Stomach (tissue), 9 donors: ENCODE measurements around the gene OSBPL6. TPM values are rescaled to one million over a fixed set of nuclear protein-coding genes. Genes with fewer than 3 reads are reported as not detected.

ENCODE experiments used
- DNase-seq, 2 donors: peaks; one replicate each; pipeline versions ENCODE4 v3.0.0 to v3.0.0-alpha.2; 2013 to 2019
- H3K27ac ChIP-seq, 5 donors: fragments of 200-600 bp in 4 of 5; sonication (generic) in 4 of 5; one replicate each; pipeline ENCODE4 v1.5.1; 2013 to 2019; ENCODE audit warnings: mild to moderate bottlenecking in 1 of 5, moderate library complexity in 1 of 5
- H3K27me3 ChIP-seq, 3 donors: fragments of 200-600 bp; sonication (generic); one replicate each; pipeline ENCODE4 v1.5.1; 2017 to 2019; ENCODE audit warnings: mixed run types in 1 of 3
- H3K36me3 ChIP-seq, 4 donors: fragments of 200-600 bp; sonication (generic); 1 replicate in 3 of 4; 2 replicates in 1 of 4; pipeline ENCODE4 v1.5.1; 2016 to 2019
- H3K4me1 ChIP-seq, 4 donors: fragments of 200-600 bp; sonication (generic); one replicate each; pipeline ENCODE4 v1.5.1; 2016 to 2019
- H3K4me3 ChIP-seq, 4 donors: fragments of 200-600 bp; sonication (generic) in 3 of 4; one replicate each; pipeline ENCODE4 v1.5.1; 2016 to 2019; ENCODE audit warnings: mild to moderate bottlenecking in 1 of 4
- H3K9me3 ChIP-seq, 4 donors: fragments of 200-600 bp; sonication (generic); one replicate each; pipeline ENCODE4 v1.5.1; 2016 to 2019
- CTCF ChIP-seq, 7 experiments: fragments of 450-650 bp in 4 of 7; fragments of 200-600 bp in 3 of 7; sonication (generic) in 3 of 7; IDR thresholded peaks; one replicate each; pipeline ENCODE4 v1.5.1; 2016 to 2019; ENCODE audit warnings: antibody characterized with exemption in 7 of 7, control low read depth in 2 of 7, mild to moderate bottlenecking in 1 of 7
- EP300 ChIP-seq: sonication (generic); formaldehyde crosslinking; IDR thresholded peaks from one replicate; pipeline ENCODE4 v1.6.1; 2017; ENCODE audit warnings: antibody characterized with exemption
- POLR2A ChIP-seq, 4 donors: fragments of 450-650 bp; IDR thresholded peaks; one replicate each; pipeline ENCODE4 v1.6.1; 2016; ENCODE audit warnings: antibody characterized with exemption in 4 of 4, control low read depth in 2 of 4, mild to moderate bottlenecking in 1 of 4, moderate library complexity in 1 of 4
- POLR2AphosphoS5 ChIP-seq, 3 donors: sonication (generic); formaldehyde crosslinking; IDR thresholded peaks; one replicate each; pipeline ENCODE4 v1.6.1; 2016; ENCODE audit warnings: antibody characterized with exemption in 3 of 3
- WGBS, 5 donors: extraction: QIAGEN DNeasy Blood & Tissue Kit in 3 of 5; methylation state at CpG; one replicate each; pipeline versions ENCODE4 v1.1.5 to v1.1.7; 2013 to 2018; 5-methylcytosine and 5-hydroxymethylcytosine counted together
- intact Hi-C: fragments of 100-400 bp; cut with DNase I; formaldehyde crosslinking; loops from one replicate; pipeline ENCODE4 v1.15.1; 2023; ENCODE audit warnings: low total_unique reads
- polyA plus RNA-seq, 3 donors: library from polyadenylated mRNA; stranded (reverse); fragments of 200-250 nt; gene quantifications; one replicate each; pipeline ENCODE4 v1.2.3, GENCODE V29; 2013
- total RNA-seq, 5 donors: library from RNA; depleted of rRNA; stranded (reverse); fragments of >200 nt; gene quantifications; one replicate each; pipeline versions ENCODE4 v1.1.0 to v1.2.3, GENCODE V29; 2014 to 2016
- donor health status: healthy with polysubstance abuse.
- donor health status: Bipolar disorder and iron deficiency.
- donor health status: healthy.

OSBPL6 gene
- total and polyA plus RNA-seq, 8 donors = 0.29 to 77.6 (median 0.98) TPM

GRCh38 chr2:178277741-178278197, 83.5 kb downstream of the OSBPL6 start:
- intact Hi-C loops = no loop called here
- no peaks in the 10 kb centered on the region for H3K27me3 ChIP-seq
- no peaks in the 10 kb centered on the region for H3K36me3 ChIP-seq
- TF ChIP-seq CTCF (IDR thresholded peaks at IDR 0.05) (no peak), EP300 (no peak), POLR2AphosphoS5 (IDR thresholded peaks at IDR 0.05) (no peak), POLR2A (IDR thresholded peaks at IDR 0.05) (no peak)
- H3K9me3 ChIP-seq = no peaks in the 10 kb centered on the region
- peak in 1 of 2 donors; percentile 12 for DNase-seq
- peaks cover 0 to 26% (median 4%) of the 10 kb centered on the region in 4 donors for H3K4me1 ChIP-seq
- H3K4me3 ChIP-seq = no peak overlapping the region
- WGBS, 5 donors = 24 to 49% (median 39%) methylated on average over 6 of the region's 6 CpGs
- H3K27ac ChIP-seq = no peak overlapping the region

GRCh38 chr2:178279142-178279541, 84.8 kb downstream of the OSBPL6 start:
- Histone ChIP-seq H3K9me3 (no peaks in the 10 kb centered on the region), H3K27me3 (no peaks in the 10 kb centered on the region), H3K4me3 (no peak overlapping the region), H3K4me1 (peaks cover 0 to 17% (median 0%) of the 10 kb centered on the region in 4 donors), H3K36me3 (no peaks in the 10 kb centered on the region), H3K27ac (no peak overlapping the region)
- TF ChIP-seq EP300 (no peak), POLR2AphosphoS5 (IDR thresholded peaks at IDR 0.05) (no peak), POLR2A (IDR thresholded peaks at IDR 0.05) (no peak), CTCF (IDR thresholded peaks at IDR 0.05) (no peak)
- intact Hi-C loops = no loop called here
- 61 to 78% (median 67%) methylated on average over 2 of the region's 2 CpGs for WGBS, 5 donors
- no peak for DNase-seq

- no peak overlapping the region for H3K27ac ChIP-seq
- intact Hi-C loops = loop anchor here (5.0 kb wide), 1 partner anchor 147 kb away; no protein-coding TSS in a partner anchor
- no peaks in the 10 kb centered on the region for H3K27me3 ChIP-seq
- TF ChIP-seq POLR2A (IDR thresholded peaks at IDR 0.05) (no peak), EP300 (no peak), POLR2AphosphoS5 (IDR thresholded peaks at IDR 0.05) (no peak), CTCF (IDR thresholded peaks at IDR 0.05) (no peak)
- 88 to 95% (median 93%) methylated on average over 10 of the region's 10 CpGs for WGBS, 5 donors
- H3K4me1 ChIP-seq = peaks cover 0 to 14% (median 0%) of the 10 kb centered on the region in 4 donors
- no peak overlapping the region for H3K4me3 ChIP-seq
- H3K36me3 ChIP-seq = no peaks in the 10 kb centered on the region
- DNase-seq = no peak
- H3K9me3 ChIP-seq = no peaks in the 10 kb centered on the region
Observed at GRCh38 chr2:178279636-178280035, 85.3 kb downstream of the OSBPL6 start.

GRCh38 chr2:178280244-178280852, 86.0 kb downstream of the OSBPL6 start:
- peak in 1 of 2 donors; percentile 49 for DNase-seq
- WGBS, 5 donors = 41 to 57% (median 46%) methylated on average over 4 of the region's 4 CpGs
- Histone ChIP-seq H3K9me3 (no peaks in the 10 kb centered on the region), H3K4me3 (no peak overlapping the region), H3K27ac (no peak overlapping the region), H3K27me3 (no peaks in the 10 kb centered on the region), H3K36me3 (no peaks in the 10 kb centered on the region), H3K4me1 (peaks cover 0 to 14% (median 0%) of the 10 kb centered on the region in 4 donors)
- TF ChIP-seq CTCF (IDR thresholded peaks at IDR 0.05) = peak in 5 of 7 experiments; percentile 54 to 89 (median 78)
- TF ChIP-seq EP300 = no peak
- intact Hi-C loops = loop anchor here (5.0 kb wide), 1 partner anchor 148 kb away; no protein-coding TSS in a partner anchor
